GM12872 (cell line): ENCODE measurements around the gene PNPLA8.

ENCODE experiments used
- CTCF ChIP-seq: IDR thresholded peaks from 3 replicates; pipeline ENCODE4 v1.5.1; 2011; ENCODE audit warnings: low read depth, mild to moderate bottlenecking, low read length, moderate library complexity; ENCODE audit not compliant: insufficient read depth

The PNPLA8 gene

GRCh38 chr7:108517951-108518350, 8.0 kb downstream of the PNPLA8 start:
- TF ChIP-seq CTCF, result no peak

- TF ChIP-seq CTCF, result no peak
These were observed 10.3 kb downstream of the PNPLA8 start for GRCh38 chr7:108515630-108516029.

- TF ChIP-seq CTCF, result no peak
These were observed 10.9 kb downstream of the PNPLA8 start for GRCh38 chr7:108515013-108515412.

GRCh38 chr7:108511939-108512338, 14.0 kb downstream of the PNPLA8 start:
- no peak for TF ChIP-seq CTCF

- TF ChIP-seq CTCF, result no peak
These were observed 22.6 kb downstream of the PNPLA8 start for GRCh38 chr7:108503112-108504026.

- no peak for TF ChIP-seq CTCF
These were observed 26.4 kb downstream of the PNPLA8 start for GRCh38 chr7:108499566-108499965.

GRCh38 chr7:108498481-108498880, 27.5 kb downstream of the PNPLA8 start:
- no peak for TF ChIP-seq CTCF
